ENCODE results near the gene CCNY. TPM values are rescaled to one million over a fixed set of nuclear protein-coding genes. Genes with fewer than 3 reads are reported as not detected.

The CCNY gene
- total and polyA plus RNA-seq, 2 of the 13 experiments (the other 11 are each of a cell fraction or from before 2014, with no cell fraction given): 48.2 to 54.7 TPM

GRCh38 chr10:35353805-35354204 lies 17.5 kb downstream of the CCNY start:
- Histone ChIP-seq H3K79me2 (ENCODE audit: insufficient read depth, low read length) (peaks cover 97% of the 10 kb centered on the region), H3K4me3 (replicated peaks in 1 of 3; ENCODE audit: insufficient read depth in 1 of 3, low read depth in 2 of 3, low read length in 3 of 3) (no peak overlapping the region), H3K27ac (ENCODE audit: extremely low read length, insufficient read depth, low read length) (no peak overlapping the region), H3K36me3 (replicated peaks in 1 of 2; ENCODE audit: control insufficient read depth in 1 of 2, insufficient read depth in 2 of 2, low read length in 2 of 2) (no peaks in the 10 kb centered on the region; a peak in 1 of 5 replicates), H4K20me1 (ENCODE audit: insufficient read depth, low read length) (peaks cover 8% of the 10 kb centered on the region), H3K9ac (ENCODE audit: insufficient read depth, low read depth, low read length) (no peak overlapping the region), H3K9me3 (ENCODE audit: low read length) (no peaks in the 10 kb centered on the region), H2AFZ (ENCODE audit: low read length) (no peak overlapping the region), H3K4me2 (ENCODE audit: low read depth, low read length) (no peak overlapping the region), H3K4me1 (ENCODE audit: insufficient read depth, low read length) (peaks cover 69% of the 10 kb centered on the region), H3K27me3 (ENCODE audit: control insufficient read depth in 1 of 2, insufficient read depth in 2 of 2, low read length in 2 of 2) (no peaks in the 10 kb centered on the region)
- intact Hi-C loops (cut with micrococcal nuclease; ENCODE audit: unreplicated experiment) (no loop called here), in situ Hi-C loops (cut with HindIII; ENCODE audit: extremely low pct_ligation_motif_present, low pct_unique_long_range_greater_than_20kb) (no loop called here)
- WGBS (ENCODE audit: low lambda C conversion rate): 100% methylated on average over 1 of the region's 1 CpG
- BruUV-seq (replicated peaks): no TSS peak
- FAIRE-seq: no peak
- CTCF ChIA-PET (ENCODE audit: low intra/inter-chr PET ratio, low total read pairs): no interaction called here
- no peak for DNase-seq (ENCODE audit: low spot score)
- no peak for ATAC-seq
- POLR2A ChIA-PET: interaction anchor here (0.7 kb wide), 1 partner anchor 228 kb away, joined by 3 read pairs; no protein-coding TSS in a partner anchor
- TF ChIP-seq RELA (CRISPR knock-in tag; IDR thresholded peaks at IDR 0.05) (no peak), ZNF451 (CRISPR knock-in tag; IDR thresholded peaks at IDR 0.05) (no peak), ZNF703 (CRISPR knock-in tag; IDR thresholded peaks at IDR 0.05; ENCODE audit: borderline replicate concordance) (no peak), ZMYM4 (CRISPR knock-in tag; IDR thresholded peaks at IDR 0.05) (no peak), IKZF1 (IDR thresholded peaks at IDR 0.05) (no peak), ZNF296 (CRISPR knock-in tag; conservative IDR thresholded peaks at IDR 0.05) (no peak), ARNTL (CRISPR knock-in tag; IDR thresholded peaks at IDR 0.05) (no peak), ZNF800 (CRISPR knock-in tag; IDR thresholded peaks at IDR 0.05) (no peak), RBM39 (IDR thresholded peaks at IDR 0.05; ENCODE audit: low read depth, low read length, poor library complexity, severe bottlenecking) (no peak), ZNF10 (CRISPR knock-in tag; IDR thresholded peaks at IDR 0.05; ENCODE audit: borderline replicate concordance, low read depth) (no peak), ZNF879 (CRISPR knock-in tag; IDR thresholded peaks at IDR 0.05) (no peak), ZNF788 (CRISPR knock-in tag; IDR thresholded peaks at IDR 0.05; ENCODE audit: borderline replicate concordance) (no peak), ARHGAP35 (CRISPR knock-in tag; IDR thresholded peaks at IDR 0.05; ENCODE audit: borderline replicate concordance) (no peak), ZIK1 (CRISPR knock-in tag; IDR thresholded peaks at IDR 0.05; ENCODE audit: borderline replicate concordance, low read depth) (no peak), ZNF83 (CRISPR knock-in tag; IDR thresholded peaks at IDR 0.05; ENCODE audit: borderline replicate concordance) (no peak), TCF7L2 (IDR thresholded peaks at IDR 0.05; ENCODE audit: low read depth, low read length) (no peak), ZFP36L1 (CRISPR knock-in tag; IDR thresholded peaks at IDR 0.05) (no peak)
- TF ChIP-seq, protein P1, sequence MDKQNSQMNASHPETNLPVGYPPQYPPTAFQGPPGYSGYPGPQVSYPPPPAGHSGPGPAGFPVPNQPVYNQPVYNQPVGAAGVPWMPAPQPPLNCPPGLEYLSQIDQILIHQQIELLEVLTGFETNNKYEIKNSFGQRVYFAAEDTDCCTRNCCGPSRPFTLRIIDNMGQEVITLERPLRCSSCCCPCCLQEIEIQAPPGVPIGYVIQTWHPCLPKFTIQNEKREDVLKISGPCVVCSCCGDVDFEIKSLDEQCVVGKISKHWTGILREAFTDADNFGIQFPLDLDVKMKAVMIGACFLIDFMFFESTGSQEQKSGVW (CRISPR knock-in tag; IDR thresholded peaks at IDR 0.05; ENCODE audit: borderline replicate concordance): no peak
- TF ChIP-seq, protein P2, sequence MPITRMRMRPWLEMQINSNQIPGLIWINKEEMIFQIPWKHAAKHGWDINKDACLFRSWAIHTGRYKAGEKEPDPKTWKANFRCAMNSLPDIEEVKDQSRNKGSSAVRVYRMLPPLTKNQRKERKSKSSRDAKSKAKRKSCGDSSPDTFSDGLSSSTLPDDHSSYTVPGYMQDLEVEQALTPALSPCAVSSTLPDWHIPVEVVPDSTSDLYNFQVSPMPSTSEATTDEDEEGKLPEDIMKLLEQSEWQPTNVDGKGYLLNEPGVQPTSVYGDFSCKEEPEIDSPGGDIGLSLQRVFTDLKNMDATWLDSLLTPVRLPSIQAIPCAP (CRISPR knock-in tag; IDR thresholded peaks at IDR 0.05; ENCODE audit: low read depth): no peak
- TF ChIP-seq, protein P3, sequence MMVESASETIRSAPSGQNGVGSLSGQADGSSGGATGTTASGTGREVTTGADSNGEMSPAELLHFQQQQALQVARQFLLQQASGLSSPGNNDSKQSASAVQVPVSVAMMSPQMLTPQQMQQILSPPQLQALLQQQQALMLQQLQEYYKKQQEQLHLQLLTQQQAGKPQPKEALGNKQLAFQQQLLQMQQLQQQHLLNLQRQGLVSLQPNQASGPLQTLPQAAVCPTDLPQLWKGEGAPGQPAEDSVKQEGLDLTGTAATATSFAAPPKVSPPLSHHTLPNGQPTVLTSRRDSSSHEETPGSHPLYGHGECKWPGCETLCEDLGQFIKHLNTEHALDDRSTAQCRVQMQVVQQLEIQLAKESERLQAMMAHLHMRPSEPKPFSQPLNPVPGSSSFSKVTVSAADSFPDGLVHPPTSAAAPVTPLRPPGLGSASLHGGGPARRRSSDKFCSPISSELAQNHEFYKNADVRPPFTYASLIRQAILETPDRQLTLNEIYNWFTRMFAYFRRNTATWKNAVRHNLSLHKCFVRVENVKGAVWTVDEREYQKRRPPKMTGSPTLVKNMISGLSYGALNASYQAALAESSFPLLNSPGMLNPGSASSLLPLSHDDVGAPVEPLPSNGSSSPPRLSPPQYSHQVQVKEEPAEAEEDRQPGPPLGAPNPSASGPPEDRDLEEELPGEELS (CRISPR knock-in tag; IDR thresholded peaks at IDR 0.05): no peak

All from HepG2 (cell line).